Gastroesophageal sphincter (tissue), 3 donors: Measurements from ENCODE around the gene SMC6.

Experiments used
- CTCF ChIP-seq, 4 experiments: fragments of 200-600 bp in 2 of 4; fragments of 450-650 bp in 2 of 4; sonication (generic) in 1 of 4; IDR thresholded peaks; one replicate each; pipeline ENCODE4 v1.5.1; 2017 to 2019; ENCODE audit warnings: antibody characterized with exemption in 4 of 4, mild to moderate bottlenecking in 2 of 4, moderate library complexity in 2 of 4
- POLR2AphosphoS5 ChIP-seq: sonication (generic); formaldehyde crosslinking; IDR thresholded peaks from one replicate; pipeline ENCODE4 v1.6.1; 2017; ENCODE audit warnings: antibody characterized with exemption

- no peak for TF ChIP-seq POLR2AphosphoS5
- TF ChIP-seq CTCF (IDR thresholded peaks at IDR 0.05) = no peak
These were observed 27.9 kb upstream of the SMC6 start for GRCh38 chr2:17781482-17781881.
